ENCODE results near the gene DNAH6. TPM values are rescaled to one million over a fixed set of nuclear protein-coding genes. Genes with fewer than 3 reads are reported as not detected.

Gene DNAH6
- total RNA-seq, 1 experiment from 2014 or later: 0.39 TPM

DNA sequence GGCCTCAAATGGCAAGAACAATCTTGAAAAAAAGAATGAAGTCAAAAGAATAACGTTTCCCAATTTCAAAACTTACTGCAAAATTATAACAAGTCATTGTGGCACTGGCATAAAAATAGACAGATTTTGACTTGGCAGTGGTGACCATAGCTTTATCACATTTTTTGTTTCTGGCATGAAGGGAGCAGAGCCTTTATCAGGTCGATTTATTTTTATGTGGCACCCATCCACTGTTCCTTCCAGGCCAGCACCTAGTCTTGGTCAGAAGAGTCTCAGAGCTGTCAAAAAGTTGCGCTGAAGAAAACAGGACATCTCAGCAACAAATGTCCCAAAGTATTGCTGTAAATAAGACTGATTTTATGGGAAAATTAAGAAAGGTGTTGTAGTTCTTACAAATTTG lies 272.2 kb downstream of the DNAH6 start:
- no peak overlapping the region for H3K27ac Mint-ChIP-seq
- ChIA-PET POLR2A (no interaction called here), CTCF (interaction anchor here (1.3 kb wide), 1 partner anchor 47 kb away, joined by 3 read pairs; no protein-coding TSS in a partner anchor)
- TF ChIP-seq, protein P1, sequence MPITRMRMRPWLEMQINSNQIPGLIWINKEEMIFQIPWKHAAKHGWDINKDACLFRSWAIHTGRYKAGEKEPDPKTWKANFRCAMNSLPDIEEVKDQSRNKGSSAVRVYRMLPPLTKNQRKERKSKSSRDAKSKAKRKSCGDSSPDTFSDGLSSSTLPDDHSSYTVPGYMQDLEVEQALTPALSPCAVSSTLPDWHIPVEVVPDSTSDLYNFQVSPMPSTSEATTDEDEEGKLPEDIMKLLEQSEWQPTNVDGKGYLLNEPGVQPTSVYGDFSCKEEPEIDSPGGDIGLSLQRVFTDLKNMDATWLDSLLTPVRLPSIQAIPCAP (CRISPR knock-in tag; IDR thresholded peaks at IDR 0.05): no peak
- TF ChIP-seq, protein P2, sequence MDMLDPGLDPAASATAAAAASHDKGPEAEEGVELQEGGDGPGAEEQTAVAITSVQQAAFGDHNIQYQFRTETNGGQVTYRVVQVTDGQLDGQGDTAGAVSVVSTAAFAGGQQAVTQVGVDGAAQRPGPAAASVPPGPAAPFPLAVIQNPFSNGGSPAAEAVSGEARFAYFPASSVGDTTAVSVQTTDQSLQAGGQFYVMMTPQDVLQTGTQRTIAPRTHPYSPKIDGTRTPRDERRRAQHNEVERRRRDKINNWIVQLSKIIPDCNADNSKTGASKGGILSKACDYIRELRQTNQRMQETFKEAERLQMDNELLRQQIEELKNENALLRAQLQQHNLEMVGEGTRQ (CRISPR knock-in tag; IDR thresholded peaks at IDR 0.05): no peak
- TF ChIP-seq ZNF671 (CRISPR knock-in tag; IDR thresholded peaks at IDR 0.05) (no peak), SMAD4 (CRISPR knock-in tag; IDR thresholded peaks at IDR 0.05) (no peak), ZNF121 (CRISPR knock-in tag; IDR thresholded peaks at IDR 0.05) (no peak), TEAD1 (CRISPR knock-in tag; IDR thresholded peaks at IDR 0.05) (no peak), ESRRA (CRISPR knock-in tag; IDR thresholded peaks at IDR 0.05; ENCODE audit: borderline replicate concordance) (no peak), NR1H2 (CRISPR knock-in tag; IDR thresholded peaks at IDR 0.05) (no peak), ZNF219 (CRISPR knock-in tag; IDR thresholded peaks at IDR 0.05; ENCODE audit: borderline replicate concordance) (no peak), EMX1 (CRISPR knock-in tag; IDR thresholded peaks at IDR 0.05) (no peak), NR2C2 (CRISPR knock-in tag; IDR thresholded peaks at IDR 0.05) (no peak), SMAD3 (CRISPR knock-in tag; IDR thresholded peaks at IDR 0.05; ENCODE audit: borderline replicate concordance) (no peak), PRRX2 (CRISPR knock-in tag; IDR thresholded peaks at IDR 0.05) (no peak), ZNF396 (CRISPR knock-in tag; IDR thresholded peaks at IDR 0.05; ENCODE audit: borderline replicate concordance) (no peak), ZNF232 (CRISPR knock-in tag; IDR thresholded peaks at IDR 0.05) (no peak)
- TF ChIP-seq, protein P3, sequence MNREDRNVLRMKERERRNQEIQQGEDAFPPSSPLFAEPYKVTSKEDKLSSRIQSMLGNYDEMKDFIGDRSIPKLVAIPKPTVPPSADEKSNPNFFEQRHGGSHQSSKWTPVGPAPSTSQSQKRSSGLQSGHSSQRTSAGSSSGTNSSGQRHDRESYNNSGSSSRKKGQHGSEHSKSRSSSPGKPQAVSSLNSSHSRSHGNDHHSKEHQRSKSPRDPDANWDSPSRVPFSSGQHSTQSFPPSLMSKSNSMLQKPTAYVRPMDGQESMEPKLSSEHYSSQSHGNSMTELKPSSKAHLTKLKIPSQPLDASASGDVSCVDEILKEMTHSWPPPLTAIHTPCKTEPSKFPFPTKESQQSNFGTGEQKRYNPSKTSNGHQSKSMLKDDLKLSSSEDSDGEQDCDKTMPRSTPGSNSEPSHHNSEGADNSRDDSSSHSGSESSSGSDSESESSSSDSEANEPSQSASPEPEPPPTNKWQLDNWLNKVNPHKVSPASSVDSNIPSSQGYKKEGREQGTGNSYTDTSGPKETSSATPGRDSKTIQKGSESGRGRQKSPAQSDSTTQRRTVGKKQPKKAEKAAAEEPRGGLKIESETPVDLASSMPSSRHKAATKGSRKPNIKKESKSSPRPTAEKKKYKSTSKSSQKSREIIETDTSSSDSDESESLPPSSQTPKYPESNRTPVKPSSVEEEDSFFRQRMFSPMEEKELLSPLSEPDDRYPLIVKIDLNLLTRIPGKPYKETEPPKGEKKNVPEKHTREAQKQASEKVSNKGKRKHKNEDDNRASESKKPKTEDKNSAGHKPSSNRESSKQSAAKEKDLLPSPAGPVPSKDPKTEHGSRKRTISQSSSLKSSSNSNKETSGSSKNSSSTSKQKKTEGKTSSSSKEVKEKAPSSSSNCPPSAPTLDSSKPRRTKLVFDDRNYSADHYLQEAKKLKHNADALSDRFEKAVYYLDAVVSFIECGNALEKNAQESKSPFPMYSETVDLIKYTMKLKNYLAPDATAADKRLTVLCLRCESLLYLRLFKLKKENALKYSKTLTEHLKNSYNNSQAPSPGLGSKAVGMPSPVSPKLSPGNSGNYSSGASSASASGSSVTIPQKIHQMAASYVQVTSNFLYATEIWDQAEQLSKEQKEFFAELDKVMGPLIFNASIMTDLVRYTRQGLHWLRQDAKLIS (CRISPR knock-in tag; IDR thresholded peaks at IDR 0.05; ENCODE audit: borderline replicate concordance): no peak
- TF ChIP-seq, protein P4, sequence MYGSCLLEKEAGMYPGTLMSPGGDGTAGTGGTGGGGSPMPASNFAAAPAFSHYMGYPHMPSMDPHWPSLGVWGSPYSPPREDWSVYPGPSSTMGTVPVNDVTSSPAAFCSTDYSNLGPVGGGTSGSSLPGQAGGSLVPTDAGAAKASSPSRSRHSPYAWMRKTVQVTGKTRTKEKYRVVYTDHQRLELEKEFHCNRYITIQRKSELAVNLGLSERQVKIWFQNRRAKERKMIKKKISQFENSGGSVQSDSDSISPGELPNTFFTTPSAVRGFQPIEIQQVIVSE (CRISPR knock-in tag; IDR thresholded peaks at IDR 0.05; ENCODE audit: borderline replicate concordance): no peak
- TF ChIP-seq, protein P5, sequence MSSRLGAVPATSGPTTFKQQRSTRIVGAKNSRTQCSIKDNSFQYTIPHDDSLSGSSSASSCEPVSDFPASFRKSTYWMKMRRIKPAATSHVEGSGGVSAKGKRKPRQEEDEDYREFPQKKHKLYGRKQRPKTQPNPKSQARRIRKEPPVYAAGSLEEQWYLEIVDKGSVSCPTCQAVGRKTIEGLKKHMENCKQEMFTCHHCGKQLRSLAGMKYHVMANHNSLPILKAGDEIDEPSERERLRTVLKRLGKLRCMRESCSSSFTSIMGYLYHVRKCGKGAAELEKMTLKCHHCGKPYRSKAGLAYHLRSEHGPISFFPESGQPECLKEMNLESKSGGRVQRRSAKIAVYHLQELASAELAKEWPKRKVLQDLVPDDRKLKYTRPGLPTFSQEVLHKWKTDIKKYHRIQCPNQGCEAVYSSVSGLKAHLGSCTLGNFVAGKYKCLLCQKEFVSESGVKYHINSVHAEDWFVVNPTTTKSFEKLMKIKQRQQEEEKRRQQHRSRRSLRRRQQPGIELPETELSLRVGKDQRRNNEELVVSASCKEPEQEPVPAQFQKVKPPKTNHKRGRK (CRISPR knock-in tag; IDR thresholded peaks at IDR 0.05; ENCODE audit: borderline replicate concordance): no peak
- TF ChIP-seq, protein P6, sequence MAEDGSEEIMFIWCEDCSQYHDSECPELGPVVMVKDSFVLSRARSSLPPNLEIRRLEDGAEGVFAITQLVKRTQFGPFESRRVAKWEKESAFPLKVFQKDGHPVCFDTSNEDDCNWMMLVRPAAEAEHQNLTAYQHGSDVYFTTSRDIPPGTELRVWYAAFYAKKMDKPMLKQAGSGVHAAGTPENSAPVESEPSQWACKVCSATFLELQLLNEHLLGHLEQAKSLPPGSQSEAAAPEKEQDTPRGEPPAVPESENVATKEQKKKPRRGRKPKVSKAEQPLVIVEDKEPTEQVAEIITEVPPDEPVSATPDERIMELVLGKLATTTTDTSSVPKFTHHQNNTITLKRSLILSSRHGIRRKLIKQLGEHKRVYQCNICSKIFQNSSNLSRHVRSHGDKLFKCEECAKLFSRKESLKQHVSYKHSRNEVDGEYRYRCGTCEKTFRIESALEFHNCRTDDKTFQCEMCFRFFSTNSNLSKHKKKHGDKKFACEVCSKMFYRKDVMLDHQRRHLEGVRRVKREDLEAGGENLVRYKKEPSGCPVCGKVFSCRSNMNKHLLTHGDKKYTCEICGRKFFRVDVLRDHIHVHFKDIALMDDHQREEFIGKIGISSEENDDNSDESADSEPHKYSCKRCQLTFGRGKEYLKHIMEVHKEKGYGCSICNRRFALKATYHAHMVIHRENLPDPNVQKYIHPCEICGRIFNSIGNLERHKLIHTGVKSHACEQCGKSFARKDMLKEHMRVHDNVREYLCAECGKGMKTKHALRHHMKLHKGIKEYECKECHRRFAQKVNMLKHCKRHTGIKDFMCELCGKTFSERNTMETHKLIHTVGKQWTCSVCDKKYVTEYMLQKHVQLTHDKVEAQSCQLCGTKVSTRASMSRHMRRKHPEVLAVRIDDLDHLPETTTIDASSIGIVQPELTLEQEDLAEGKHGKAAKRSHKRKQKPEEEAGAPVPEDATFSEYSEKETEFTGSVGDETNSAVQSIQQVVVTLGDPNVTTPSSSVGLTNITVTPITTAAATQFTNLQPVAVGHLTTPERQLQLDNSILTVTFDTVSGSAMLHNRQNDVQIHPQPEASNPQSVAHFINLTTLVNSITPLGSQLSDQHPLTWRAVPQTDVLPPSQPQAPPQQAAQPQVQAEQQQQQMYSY (CRISPR knock-in tag; IDR thresholded peaks at IDR 0.05): no peak
- ATAC-seq (no peak), DNase-seq (ENCODE audit: low spot score) (no peak)
- H3K9me3 Mint-ChIP-seq: 0 out of 2 replicates have a peak, but pooled peaks cover 7% of the 10 kb centered on the region
- no peak overlapping the region for H3K4me3 Mint-ChIP-seq
- no peaks in the 10 kb centered on the region; the same call in 1 of the 2 replicates for H3K27me3 Mint-ChIP-seq (ENCODE audit: low read depth)
- no peaks in the 10 kb centered on the region for H3K36me3 Mint-ChIP-seq
- peaks cover 21% of the 10 kb centered on the region for H3K4me1 Mint-ChIP-seq

Data from WTC11 (cell line).